Right cardiac atrium (tissue), 5 donors: ENCODE measurements around the gene UQCC5. TPM values are rescaled to one million over a fixed set of nuclear protein-coding genes. Genes with fewer than 3 reads are reported as not detected.

Source experiments
- ATAC-seq, 2 donors: fragments of 200-7000 bp; cut with Tn5 transposase; one replicate each; pipeline versions ENCODE4 v1.8.0 to v1.9.1; 2020; ENCODE audit warnings: moderate library complexity in 2 of 2, mild to moderate bottlenecking in 1 of 2
- DNase-seq, 3 donors: peaks; one replicate each; pipeline ENCODE4 v3.0.0-alpha.2; 2020
- H3K27ac ChIP-seq: one replicate; pipeline ENCODE4 v1.5.1; 2013; ENCODE audit warnings: mild to moderate bottlenecking, low read length, control low read depth, moderate library complexity
- H3K27me3 ChIP-seq: one replicate; pipeline ENCODE4 v1.6.1; 2013; ENCODE audit not compliant: control insufficient read depth, insufficient read depth
- H3K4me1 ChIP-seq: one replicate; pipeline ENCODE4 v1.6.1; 2013; ENCODE audit warnings: low read length; ENCODE audit not compliant: control insufficient read depth, insufficient read depth
- H3K4me3 ChIP-seq: one replicate; pipeline ENCODE4 v1.5.1; 2013; ENCODE audit warnings: low read length, control low read depth
- H3K9me3 ChIP-seq: one replicate; pipeline ENCODE4 v1.6.1; 2013; ENCODE audit warnings: low read length; ENCODE audit not compliant: control insufficient read depth
- WGBS: extraction: QIAGEN DNeasy Blood & Tissue Kit; methylation state at CpG from one replicate; pipeline ENCODE4 v1.1.7; 2013; 5-methylcytosine and 5-hydroxymethylcytosine counted together
- intact Hi-C, 4 donors: fragments of 100-400 bp; cut with DNase I; formaldehyde crosslinking; loops; one replicate each; pipeline versions ENCODE4 v1.11.0 to v1.14.0; 2022 to 2023
- polyA plus RNA-seq: library from polyadenylated mRNA; stranded (reverse); fragments of 200-250 nt; gene quantifications from one replicate; pipeline ENCODE4 v1.2.3, GENCODE V29; 2013
- total RNA-seq, 4 donors: library from RNA; stranded (reverse); fragmentation: NEBNext Ultra II Directional; extraction: Animal tissue kit (Norgen Biotek cat#: 25700); gene quantifications; one replicate each; pipeline ENCODE4 v1.2.1, GENCODE V29; 2021
- donor health status: healthy with polysubstance abuse.
- donor health status: DM: no; HTN: yes; CAD: no.
- donor health status: DM: no; HTN: no; CAD: no.
- donor health status: DM: no; HTN: yes; CAD: no; lungs with severe emphysema.
- donor health status: DM: yes; HTN: yes; CAD: no.

Gene UQCC5
- total and polyA plus RNA-seq, 5 donors: 52.4 to 97.3 (median 62.4) TPM

- ATAC-seq (no peak), DNase-seq (no peak)
- peaks cover 10% of the 10 kb centered on the region for H3K4me1 ChIP-seq
- peak overlapping the region; percentile 65 for H3K4me3 ChIP-seq
- no peaks in the 10 kb centered on the region for H3K27me3 ChIP-seq
- peak overlapping the region; percentile 0 for H3K27ac ChIP-seq
- intact Hi-C loops: loop anchor here in 2 of 4 donors (5.0 kb wide), 1 partner anchor 66 kb away; no protein-coding TSS in a partner anchor
- 61% methylated on average over 7 of the region's 7 CpGs for WGBS
- no peaks in the 10 kb centered on the region for H3K9me3 ChIP-seq
Observed at GRCh38 chr3:52537726-52538421, 1.5 kb downstream of the UQCC5 start.

GRCh38 chr3:52539010-52539653 lies 2.7 kb downstream of the UQCC5 start:
- Histone ChIP-seq H3K27me3 (no peaks in the 10 kb centered on the region), H3K4me1 (peaks cover 10% of the 10 kb centered on the region), H3K27ac (no peak overlapping the region), H3K9me3 (no peaks in the 10 kb centered on the region), H3K4me3 (no peak overlapping the region)
- ATAC-seq (no peak), DNase-seq (no peak)
- WGBS: 83% methylated on average over 5 of the region's 5 CpGs
- intact Hi-C loops: loop anchor here in 2 of 4 donors (5.0 kb wide), 1 partner anchor 67 kb away; no protein-coding TSS in a partner anchor

- ATAC-seq (no peak), DNase-seq (no peak)
- intact Hi-C loops: loop anchor here in 1 of 4 donors (5.0 kb wide), 1 partner anchor 69 kb away; no protein-coding TSS in a partner anchor
- 76% methylated on average over 2 of the region's 2 CpGs for WGBS
- Histone ChIP-seq H3K4me1 (peaks cover 10% of the 10 kb centered on the region), H3K27me3 (no peaks in the 10 kb centered on the region), H3K4me3 (no peak overlapping the region), H3K27ac (no peak overlapping the region), H3K9me3 (no peaks in the 10 kb centered on the region)
Observed at GRCh38 chr3:52541050-52541449, 4.6 kb downstream of the UQCC5 start.

- DNase-seq (no peak), ATAC-seq (peak in 1 of 2 donors; percentile 68)
- H3K27ac ChIP-seq: no peak overlapping the region
- intact Hi-C loops: loop anchor here in 1 of 4 donors (5.0 kb wide), 1 partner anchor 73 kb away; no protein-coding TSS in a partner anchor
- no peaks in the 10 kb centered on the region for H3K9me3 ChIP-seq
- H3K4me3 ChIP-seq: no peak overlapping the region
- H3K4me1 ChIP-seq: no peaks in the 10 kb centered on the region
- H3K27me3 ChIP-seq: no peaks in the 10 kb centered on the region
- WGBS: 75% methylated on average over 4 of the region's 4 CpGs
Observed at GRCh38 chr3:52544937-52545336, 8.5 kb downstream of the UQCC5 start.

- Histone ChIP-seq H3K4me3 (no peak overlapping the region), H3K27me3 (no peaks in the 10 kb centered on the region), H3K9me3 (no peaks in the 10 kb centered on the region), H3K4me1 (no peaks in the 10 kb centered on the region), H3K27ac (no peak overlapping the region)
- 85% methylated on average over 3 of the region's 3 CpGs for WGBS
- DNase-seq (no peak), ATAC-seq (no peak)
- intact Hi-C loops: no loop called here
Observed at GRCh38 chr3:52546111-52546901, 9.9 kb downstream of the UQCC5 start.

GRCh38 chr3:52547143-52547542 lies 10.7 kb downstream of the UQCC5 start:
- intact Hi-C loops: no loop called here
- no peak for DNase-seq

GRCh38 chr3:52551118-52551517 lies 14.7 kb downstream of the UQCC5 start:
- H3K9me3 ChIP-seq: no peaks in the 10 kb centered on the region
- no peak overlapping the region for H3K27ac ChIP-seq
- intact Hi-C loops: no loop called here
- peaks cover 3% of the 10 kb centered on the region for H3K4me1 ChIP-seq
- DNase-seq (no peak), ATAC-seq (no peak)
- no peaks in the 10 kb centered on the region for H3K27me3 ChIP-seq
- no peak overlapping the region for H3K4me3 ChIP-seq

More at GRCh38 chr3:52547143-52547542, 10.7 kb downstream of the UQCC5 start:
- ATAC-seq: no peak
- Histone ChIP-seq H3K9me3 (no peaks in the 10 kb centered on the region), H3K27ac (no peak overlapping the region), H3K4me1 (no peaks in the 10 kb centered on the region), H3K27me3 (no peaks in the 10 kb centered on the region), H3K4me3 (no peak overlapping the region)
- WGBS: 71% methylated on average over 2 of the region's 2 CpGs

GRCh38 chr3:52552089-52552488 lies 15.7 kb downstream of the UQCC5 start:
- 76% methylated on average over 3 of the region's 3 CpGs for WGBS
- intact Hi-C loops: no loop called here
- no peak for ATAC-seq
- DNase-seq: no peak
- H3K27me3 ChIP-seq: no peaks in the 10 kb centered on the region
- H3K27ac ChIP-seq: peak overlapping the region; percentile 33
- H3K4me3 ChIP-seq: no peak overlapping the region
- peaks cover 3% of the 10 kb centered on the region for H3K4me1 ChIP-seq
- H3K9me3 ChIP-seq: no peaks in the 10 kb centered on the region

- Histone ChIP-seq H3K4me3 (no peak overlapping the region), H3K27me3 (no peaks in the 10 kb centered on the region), H3K27ac (no peak overlapping the region), H3K4me1 (peaks cover 3% of the 10 kb centered on the region), H3K9me3 (no peaks in the 10 kb centered on the region)
- WGBS: 91% methylated on average over 5 of the region's 5 CpGs
- intact Hi-C loops: no loop called here
- no peak for DNase-seq
- ATAC-seq: no peak
Observed at GRCh38 chr3:52554026-52554755, 17.8 kb downstream of the UQCC5 start.

- no peaks in the 10 kb centered on the region for H3K27me3 ChIP-seq
- no peak for DNase-seq
- H3K9me3 ChIP-seq: no peaks in the 10 kb centered on the region
- intact Hi-C loops: no loop called here
- H3K27ac ChIP-seq: no peak overlapping the region
- 93% methylated on average over 1 of the region's 1 CpG for WGBS
- H3K4me3 ChIP-seq: no peak overlapping the region
- peaks cover 3% of the 10 kb centered on the region for H3K4me1 ChIP-seq
- no peak for ATAC-seq
Observed at GRCh38 chr3:52555056-52555455, 18.7 kb downstream of the UQCC5 start.
